Activated CD4-positive, alpha-beta memory T cell treated with anti-CD3 and anti-CD28 coated beads, Interleukin-2, amount 10 ng/mL, durations not matched to agents 7 days and 5 days (primary cell): ENCODE measurements around the gene TBCB. TPM values are rescaled to one million over a fixed set of nuclear protein-coding genes. Genes with fewer than 3 reads are reported as not detected.
A peak's percentile ranks its signal among the peaks of the same experiment; 100 is the strongest.
"Not testable (repeated sequence)": the region's sequence is repeated elsewhere in the genome, so short reads cannot be mapped to it uniquely, and the experiment has no call there.

Experiments
- CTCF ChIA-PET: fragments of 350-600 bp; sonication (Branson Sonifier 250); formaldehyde crosslinking; loops from one replicate; lab custom pipeline; 2021; ENCODE audit warnings: antibody characterized with exemption, inconsistent platforms; lab: Charles Lee
- POLR2A ChIA-PET: fragments of 350-600 bp; sonication (Branson Sonifier 250); formaldehyde crosslinking; loops from one replicate; lab custom pipeline; 2021; ENCODE audit warnings: antibody characterized with exemption; lab: Charles Lee
- DNase-seq: peaks from one replicate; pipeline ENCODE4 v3.0.0-alpha.2; 2020
- H3K27ac Mint-ChIP-seq: one replicate; pipeline ENCODE4 v1.8.0; 2021; ENCODE audit warnings: mild to moderate bottlenecking, mixed read lengths
- H3K27me3 Mint-ChIP-seq: one replicate; pipeline ENCODE4 v1.8.0; 2021; ENCODE audit warnings: mixed read lengths
- H3K36me3 Mint-ChIP-seq: one replicate; pipeline ENCODE4 v1.8.0; 2021; ENCODE audit warnings: low read depth, mixed read lengths
- H3K4me1 Mint-ChIP-seq: one replicate; pipeline ENCODE4 v1.8.0; 2021; ENCODE audit warnings: mixed read lengths
- H3K4me3 Mint-ChIP-seq: one replicate; pipeline ENCODE4 v1.8.0; 2021; ENCODE audit warnings: mild to moderate bottlenecking, mixed read lengths
- H3K9me3 Mint-ChIP-seq: one replicate; pipeline ENCODE4 v1.8.0; 2021; ENCODE audit warnings: mixed read lengths
- total RNA-seq, 2 experiments: library from RNA; stranded (reverse); gene quantifications; one replicate each; pipeline ENCODE4 v1.2.3, GENCODE V29; 2021

Gene TBCB
- total RNA-seq, 2 experiments from 2014 or later = 185 to 200 TPM

DNA sequence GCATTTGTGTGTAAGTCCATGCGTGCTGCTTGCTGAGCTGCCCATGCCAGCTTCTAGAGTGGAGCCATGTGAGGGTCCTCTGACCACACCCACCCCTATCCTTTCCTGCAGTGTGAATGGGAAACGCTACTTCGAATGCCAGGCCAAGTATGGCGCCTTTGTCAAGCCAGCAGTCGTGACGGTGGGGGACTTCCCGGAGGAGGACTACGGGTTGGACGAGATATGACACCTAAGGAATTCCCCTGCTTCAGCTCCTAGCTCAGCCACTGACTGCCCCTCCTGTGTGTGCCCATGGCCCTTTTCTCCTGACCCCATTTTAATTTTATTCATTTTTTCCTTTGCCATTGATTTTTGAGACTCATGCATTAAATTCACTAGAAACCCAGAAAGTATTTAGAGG, 10.3 kb downstream of the TBCB start:
- POLR2A ChIA-PET = interaction anchor here (1.3 to 2.0 kb wide), 2 partner anchors 10 to 44 kb away, joined by 3 to 8 read pairs; no protein-coding TSS in a partner anchor
- CTCF ChIA-PET = interaction anchor here (7.6 kb wide), 1 partner anchor 45 kb away, joined by 150 read pairs; no protein-coding TSS in a partner anchor
- no peak overlapping the region for H3K4me3 Mint-ChIP-seq
- H3K27me3 Mint-ChIP-seq = no peaks in the 10 kb centered on the region
- H3K9me3 Mint-ChIP-seq = no peaks in the 10 kb centered on the region
- peaks cover 20% of the 10 kb centered on the region for H3K36me3 Mint-ChIP-seq
- H3K4me1 Mint-ChIP-seq = peaks cover 24% of the 10 kb centered on the region
- no peak overlapping the region for H3K27ac Mint-ChIP-seq
- no peak for DNase-seq

DNA sequence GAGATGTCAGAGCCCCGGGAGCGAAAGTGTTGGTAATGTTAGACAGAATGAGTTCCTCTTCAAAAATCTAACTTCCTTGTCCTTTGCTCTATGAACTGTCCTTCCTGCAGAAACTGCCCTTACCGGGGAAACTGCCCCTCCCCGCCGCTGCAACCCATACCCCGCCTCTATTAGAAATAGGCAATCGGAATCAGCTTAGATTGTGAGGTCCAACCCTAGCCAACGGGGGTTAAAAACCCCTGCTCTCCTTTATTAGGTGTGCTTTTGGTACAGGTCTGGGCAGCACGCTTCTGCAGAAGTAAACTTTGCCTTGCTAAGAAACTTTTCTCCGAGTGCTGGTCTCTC, 13.1 kb downstream of the TBCB start:
- Mint-ChIP-seq H3K4me3 (peak overlapping the region; percentile 79), H3K4me1 (peaks cover 48% of the 10 kb centered on the region), H3K27me3 (no peaks in the 10 kb centered on the region), H3K36me3 (peaks cover 8% of the 10 kb centered on the region), H3K9me3 (no peaks in the 10 kb centered on the region), H3K27ac (peak overlapping the region; percentile 92)
- DNase-seq = no peak
- ChIA-PET CTCF (interaction anchor here (0.7 to 7.6 kb wide), 22 partner anchors 9 to 956 kb away, joined by 3 to 150 read pairs (median 5); partner anchors contain the start of genes CAPNS1, POLR2I, TBCB and THAP8), POLR2A (interaction anchor here (1.1 to 3.8 kb wide), 9 partner anchors 9 to 644 kb away, joined by 3 to 43 read pairs (median 10); partner anchors contain the start of genes ALKBH6, CAPNS1, POLR2I and TBCB)

DNA sequence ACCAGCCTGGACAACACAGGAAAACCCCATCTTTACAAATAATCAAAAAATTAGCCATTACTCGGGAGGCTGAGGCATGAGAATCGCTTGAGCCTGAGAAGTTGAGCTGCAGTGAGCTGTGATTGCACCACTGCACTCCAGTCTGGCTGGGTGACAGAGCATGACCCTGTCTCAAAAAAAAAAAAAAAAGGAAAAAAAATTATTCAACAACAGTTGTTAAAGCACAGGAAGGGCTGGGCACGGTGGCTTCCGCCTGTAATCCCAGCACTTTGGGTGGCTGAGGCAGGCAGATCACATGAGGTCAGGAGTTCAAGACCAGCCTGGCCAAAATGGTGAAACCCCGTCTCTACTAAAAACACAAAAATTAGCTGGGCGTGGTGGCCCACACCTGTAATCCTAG, 16.0 kb downstream of the TBCB start:
- H3K27me3 Mint-ChIP-seq, H3K36me3 Mint-ChIP-seq, H3K9me3 Mint-ChIP-seq, H3K4me3 Mint-ChIP-seq: not testable (repeated sequence)
- DNase-seq = peak; percentile 34
- ChIA-PET POLR2A (interaction anchor here (1.5 to 2.0 kb wide), 3 partner anchors 9 to 84 kb away, joined by 9 to 13 read pairs (median 9); partner anchors contain the start of genes CAPNS1, POLR2I, TBCB and ZNF146), CTCF (interaction anchor here (7.6 kb wide), 1 partner anchor 39 kb away, joined by 150 read pairs; no protein-coding TSS in a partner anchor)
- peak overlapping the region; percentile 87 for H3K27ac Mint-ChIP-seq
- H3K4me1 Mint-ChIP-seq = peaks cover 56% of the 10 kb centered on the region

DNA sequence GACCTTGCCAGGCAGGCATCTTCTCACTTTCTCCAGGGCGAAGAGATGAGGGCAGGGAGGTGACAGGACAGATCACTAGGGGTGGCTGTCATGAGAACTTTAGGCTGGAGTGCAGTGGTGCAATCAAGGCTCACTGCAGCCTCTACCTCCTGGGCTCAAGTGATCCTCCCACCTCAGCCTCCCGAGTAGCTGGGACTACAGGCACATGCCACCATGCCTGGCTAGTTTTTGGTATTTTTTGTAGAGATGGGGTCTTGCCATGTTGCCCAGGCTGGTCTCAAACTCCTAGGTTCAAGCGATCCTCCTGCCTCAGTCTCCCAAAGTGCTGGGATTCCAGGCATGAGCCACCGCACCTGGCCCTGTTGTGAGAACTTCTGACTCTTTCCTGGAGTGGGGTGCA, 19.6 kb downstream of the TBCB start:
- H3K4me3 Mint-ChIP-seq, CTCF ChIA-PET, H3K9me3 Mint-ChIP-seq, DNase-seq, H3K27me3 Mint-ChIP-seq, H3K27ac Mint-ChIP-seq, H3K36me3 Mint-ChIP-seq: not testable (repeated sequence)
- POLR2A ChIA-PET = interaction anchor here (1.2 kb wide), 1 partner anchor 20 kb away, joined by 3 read pairs; the partner anchor contains the start of genes POLR2I and TBCB
- H3K4me1 Mint-ChIP-seq = peaks cover 63% of the 10 kb centered on the region

DNA sequence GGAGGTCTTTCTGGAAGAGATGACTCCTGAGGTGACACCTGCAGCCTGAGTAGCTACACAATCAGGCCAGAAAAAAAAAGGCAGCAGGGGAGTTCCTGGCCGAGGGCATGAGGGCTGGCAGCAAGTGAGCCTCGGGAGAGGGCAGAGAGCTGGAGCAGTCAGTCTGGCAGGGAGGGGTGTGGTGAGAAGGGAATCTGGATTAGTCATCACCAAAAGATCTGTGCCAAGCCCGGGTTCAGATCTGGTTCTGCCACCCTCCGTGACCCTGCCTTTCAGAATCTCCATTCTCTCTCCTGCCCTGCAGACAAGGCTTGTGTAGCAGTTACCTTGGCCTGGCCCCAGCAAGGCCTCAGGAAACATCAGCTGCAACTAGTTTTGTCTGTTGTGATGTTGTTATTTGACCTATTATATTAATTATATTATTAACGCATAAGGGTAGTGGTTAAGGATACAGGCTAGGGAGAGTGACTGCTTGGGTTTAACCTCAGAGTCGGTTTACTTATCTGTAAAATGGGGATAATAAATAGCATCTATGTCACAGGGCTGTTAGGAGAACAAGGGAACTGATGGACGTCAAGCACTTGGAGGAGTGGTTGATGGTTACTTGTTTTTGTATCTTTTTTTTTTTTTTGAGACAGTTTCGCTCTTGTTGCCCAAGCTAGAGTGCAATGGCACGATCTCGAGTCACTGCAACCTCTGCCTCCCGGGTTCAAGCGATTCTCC, 21.9 kb downstream of the TBCB start:
- H3K36me3 Mint-ChIP-seq = peaks cover 18% of the 10 kb centered on the region
- no peaks in the 10 kb centered on the region for H3K27me3 Mint-ChIP-seq
- peak overlapping the region; percentile 83 for H3K27ac Mint-ChIP-seq
- peaks cover 57% of the 10 kb centered on the region for H3K4me1 Mint-ChIP-seq
- H3K9me3 Mint-ChIP-seq = no peaks in the 10 kb centered on the region
- H3K4me3 Mint-ChIP-seq = no peak overlapping the region
- ChIA-PET POLR2A (interaction anchor here (1.4 to 3.1 kb wide), 2 partner anchors 9 to 22 kb away, joined by 3 to 14 read pairs; partner anchors contain the start of gene TBCB), CTCF (interaction anchor here (1.1 to 3.8 kb wide), 2 partner anchors 9 to 30 kb away, joined by 3 to 31 read pairs; no protein-coding TSS in a partner anchor)
- peak; percentile 28 for DNase-seq

GRCh38 chr19:36139120-36139472, 23.8 kb downstream of the TBCB start:
- H3K9me3 Mint-ChIP-seq = no peaks in the 10 kb centered on the region
- no peak for DNase-seq
- ChIA-PET POLR2A (interaction anchor here (0.7 to 3.1 kb wide), 9 partner anchors 8 to 240 kb away, joined by 3 to 43 read pairs (median 9); partner anchors contain the start of genes POLR2I, TBCB, ZNF146 and ZNF565), CTCF (interaction anchor here (1.0 to 3.8 kb wide), 4 partner anchors 11 to 75 kb away, joined by 3 to 31 read pairs (median 8); partner anchors contain the start of genes ZNF146 and ZNF565)
- peak overlapping the region; percentile 98 for H3K27ac Mint-ChIP-seq
- peaks cover 29% of the 10 kb centered on the region for H3K36me3 Mint-ChIP-seq
- H3K4me1 Mint-ChIP-seq = peaks cover 50% of the 10 kb centered on the region
- H3K4me3 Mint-ChIP-seq = peak overlapping the region; percentile 92
- H3K27me3 Mint-ChIP-seq = no peaks in the 10 kb centered on the region

DNA sequence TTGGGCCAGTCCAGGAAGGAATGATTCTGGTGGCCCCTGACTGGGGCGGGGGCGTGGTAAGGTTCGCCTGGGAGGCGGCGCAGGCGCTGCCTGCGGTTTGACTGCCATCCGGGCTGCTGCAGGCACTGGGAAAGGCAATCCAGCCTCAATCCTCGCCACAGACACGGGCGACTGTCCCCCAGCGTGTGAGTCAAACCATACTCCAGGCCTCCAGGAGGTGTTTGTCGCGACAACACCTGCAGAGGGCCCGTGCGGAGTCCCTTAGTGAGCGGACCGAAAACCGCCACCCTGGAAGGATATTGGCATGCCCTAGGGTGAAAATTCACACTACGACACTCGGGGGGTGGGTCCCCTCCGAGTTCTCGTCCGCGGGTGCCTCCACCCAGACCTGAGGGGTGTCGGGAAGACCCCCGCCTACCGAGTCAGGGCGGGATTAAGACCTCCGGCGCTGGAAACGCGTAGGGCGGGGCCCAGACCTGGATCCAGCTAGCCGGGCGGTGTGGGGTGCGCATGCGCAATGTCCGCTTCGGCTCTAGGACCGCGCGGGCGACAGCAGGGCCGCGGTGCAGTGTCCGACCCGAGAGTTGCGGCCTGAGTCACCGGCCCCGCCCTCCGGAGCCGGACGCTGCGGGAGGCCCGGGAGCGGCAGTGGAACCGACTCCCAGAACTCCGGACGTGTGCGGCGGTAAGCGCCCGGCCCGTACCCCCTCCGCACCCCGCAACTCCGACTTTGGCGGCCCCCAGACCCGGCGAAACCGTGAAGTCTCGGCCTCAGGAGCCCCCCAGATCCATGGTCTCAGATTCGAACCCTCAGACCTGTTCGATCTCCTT, 24.4 kb downstream of the TBCB start, which contains the start of gene CAPNS1:
Gene CAPNS1, plus strand, starts transcription at position 594 of the 831 bp plus-strand sequence. CDS start 946 bp downstream, outside the sequence.
- H3K9me3 Mint-ChIP-seq = no peaks in the 10 kb centered on the region
- H3K27ac Mint-ChIP-seq = peak within 1 kb of the TSS; percentile 98
- peaks cover 32% of the 10 kb centered on the region for H3K36me3 Mint-ChIP-seq
- ChIA-PET CTCF (interaction anchor here (0.8 to 1.5 kb wide), 4 partner anchors 12 to 75 kb away, joined by 3 to 12 read pairs (median 4); partner anchors contain the start of genes ZNF146 and ZNF565), POLR2A (interaction anchor here (0.7 to 2.0 kb wide), 11 partner anchors 9 to 240 kb away, joined by 3 to 43 read pairs (median 4); partner anchors contain the start of genes POLR2I, TBCB, WDR62 and ZNF146)
- no peaks in the 10 kb centered on the region for H3K27me3 Mint-ChIP-seq
- H3K4me1 Mint-ChIP-seq = peaks cover 50% of the 10 kb centered on the region
- peak within 1 kb of the TSS; percentile 92 for H3K4me3 Mint-ChIP-seq
- peak; percentile 94 for DNase-seq

DNA sequence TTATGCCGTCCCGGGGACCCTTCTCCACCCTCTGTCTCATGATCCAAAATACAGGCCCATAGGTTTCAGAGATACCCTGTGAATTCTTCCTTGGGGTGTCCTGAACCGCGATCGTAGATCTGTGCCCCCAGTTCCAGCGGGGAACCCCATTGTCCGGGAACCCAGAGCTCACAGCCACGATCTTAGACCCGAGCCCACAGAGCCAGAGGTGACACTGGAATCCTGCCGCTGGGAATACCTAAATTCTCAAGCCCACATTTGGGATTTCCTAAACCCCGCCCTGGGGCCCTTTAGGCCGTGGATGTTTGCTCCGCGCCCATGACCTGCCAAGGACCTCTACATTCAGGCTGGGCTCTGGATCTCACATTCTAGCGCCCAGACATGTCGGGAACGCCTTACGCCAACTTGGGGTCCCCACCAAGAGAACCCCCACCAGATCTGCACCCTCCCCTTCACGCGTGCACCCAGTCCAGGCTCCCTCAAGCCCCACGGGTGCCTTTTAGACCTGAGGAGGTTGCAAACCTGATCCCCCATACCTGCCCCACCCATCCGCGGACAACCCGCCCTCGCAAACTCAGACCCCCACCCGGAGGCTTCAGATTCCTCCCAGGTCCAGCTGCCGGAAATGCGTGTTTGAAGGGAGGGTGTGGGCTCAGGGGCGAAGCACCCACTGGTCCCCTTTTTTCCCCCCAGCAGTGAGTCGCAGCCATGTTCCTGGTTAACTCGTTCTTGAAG, 25.2 kb downstream of the TBCB start:
- H3K4me1 Mint-ChIP-seq = peaks cover 46% of the 10 kb centered on the region
- no peaks in the 10 kb centered on the region for H3K27me3 Mint-ChIP-seq
- H3K27ac Mint-ChIP-seq = peak overlapping the region; percentile 98
- H3K36me3 Mint-ChIP-seq = peaks cover 38% of the 10 kb centered on the region
- ChIA-PET CTCF (interaction anchor here (0.8 to 1.5 kb wide), 4 partner anchors 13 to 74 kb away, joined by 3 to 12 read pairs (median 4); partner anchors contain the start of genes ZNF146 and ZNF565), POLR2A (interaction anchor here (0.7 to 2.0 kb wide), 10 partner anchors 10 to 237 kb away, joined by 3 to 43 read pairs (median 5); partner anchors contain the start of genes POLR2I, TBCB, WDR62 and ZNF146)
- no peak for DNase-seq
- peak overlapping the region; percentile 92 for H3K4me3 Mint-ChIP-seq
- no peaks in the 10 kb centered on the region for H3K9me3 Mint-ChIP-seq

DNA sequence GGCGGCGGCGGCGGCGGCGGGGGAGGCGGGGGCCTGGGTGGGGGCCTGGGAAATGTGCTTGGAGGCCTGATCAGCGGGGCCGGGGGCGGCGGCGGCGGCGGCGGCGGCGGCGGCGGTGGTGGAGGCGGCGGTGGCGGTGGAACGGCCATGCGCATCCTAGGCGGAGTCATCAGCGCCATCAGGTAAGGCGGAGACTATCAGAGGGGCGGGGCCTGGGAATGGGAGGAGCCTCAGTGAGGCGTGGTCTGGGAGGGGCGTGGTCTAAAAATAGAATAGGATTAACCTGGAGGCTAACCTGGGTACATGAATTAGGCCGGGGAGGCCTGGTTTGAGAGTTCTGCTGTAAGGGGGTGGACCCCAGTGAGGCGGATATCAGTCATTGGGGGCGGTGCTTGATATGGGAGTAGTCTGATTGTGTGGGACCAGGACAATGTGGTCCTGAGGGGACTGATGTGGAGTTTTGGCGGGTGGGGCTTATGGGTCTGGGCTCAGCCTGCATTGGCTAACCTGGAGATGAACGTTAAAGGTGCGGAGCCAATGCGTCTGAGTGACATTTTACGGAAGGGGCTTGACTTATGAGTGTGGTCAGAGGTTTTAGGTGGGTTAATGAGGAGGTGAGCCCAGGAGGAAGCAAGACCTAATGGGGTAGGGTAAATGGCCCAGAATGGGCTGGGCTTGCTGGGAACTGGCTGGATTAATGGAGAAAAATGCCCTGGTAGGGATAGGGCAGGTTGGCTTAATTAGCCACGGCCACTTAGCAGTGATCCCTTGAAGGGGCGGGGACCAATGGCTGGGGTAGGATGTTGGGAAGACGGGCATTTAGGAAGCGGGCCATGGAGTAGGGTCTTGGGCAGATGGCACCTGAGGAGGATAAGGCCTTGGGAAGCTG, 26.0 kb downstream of the TBCB start:
- Mint-ChIP-seq H3K4me3 (peak overlapping the region; percentile 92), H3K27ac (peak overlapping the region; percentile 98), H3K4me1 (peaks cover 40% of the 10 kb centered on the region), H3K27me3 (no peaks in the 10 kb centered on the region), H3K9me3 (no peaks in the 10 kb centered on the region), H3K36me3 (peaks cover 46% of the 10 kb centered on the region)
- CTCF ChIA-PET = interaction anchor here (2.3 kb wide), 1 partner anchor 13 kb away, joined by 8 read pairs; no protein-coding TSS in a partner anchor
- peak; percentile 93 for DNase-seq
- POLR2A ChIA-PET = interaction anchor here (1.4 to 2.0 kb wide), 4 partner anchors 11 to 188 kb away, joined by 3 to 43 read pairs (median 18); partner anchors contain the start of genes POLR2I and TBCB

GRCh38 chr19:36142046-36142445, 26.8 kb downstream of the TBCB start:
- ChIA-PET CTCF (interaction anchor here (2.3 kb wide), 1 partner anchor 14 kb away, joined by 8 read pairs; no protein-coding TSS in a partner anchor), POLR2A (no interaction called here)
- Mint-ChIP-seq H3K36me3 (peaks cover 54% of the 10 kb centered on the region), H3K4me3 (no peak overlapping the region), H3K4me1 (peaks cover 35% of the 10 kb centered on the region), H3K27me3 (no peaks in the 10 kb centered on the region), H3K27ac (no peak overlapping the region), H3K9me3 (no peaks in the 10 kb centered on the region)
- no peak for DNase-seq
